Tibial artery (tissue), 4 donors: Measurements from ENCODE around the gene FAM20B.

Source experiments
- DNase-seq, 2 donors: peaks; one replicate each; pipeline ENCODE4 v3.0.0-alpha.2; 2019
- H3K27ac ChIP-seq, 2 donors: fragments of 200-600 bp; sonication (generic) in 1 of 2; 1 replicate in 1 of 2; 2 replicates in 1 of 2; pipeline ENCODE4 v1.5.1; 2018 to 2019; ENCODE audit warnings: mild to moderate bottlenecking in 1 of 2
- H3K27me3 ChIP-seq, 2 donors: fragments of 200-600 bp; sonication (generic) in 1 of 2; one replicate each; pipeline versions ENCODE4 v1.5.1 to v1.6.0; 2016 to 2019
- H3K36me3 ChIP-seq, 3 donors: fragments of 200-600 bp; sonication (generic) in 2 of 3; one replicate each; pipeline ENCODE4 v1.5.1; 2016 to 2019; ENCODE audit warnings: mild to moderate bottlenecking in 2 of 3
- H3K4me1 ChIP-seq, 4 donors: fragments of 200-600 bp; sonication (generic) in 2 of 4; 1 replicate in 3 of 4; 2 replicates in 1 of 4; pipeline ENCODE4 v1.5.1; 2016 to 2019
- H3K4me3 ChIP-seq, 2 donors: fragments of 200-600 bp; sonication (generic) in 1 of 2; 1 replicate in 1 of 2; 2 replicates in 1 of 2; pipeline ENCODE4 v1.5.1; 2018 to 2019; ENCODE audit warnings: mild to moderate bottlenecking in 2 of 2
- H3K9me3 ChIP-seq, 3 donors: fragments of 200-600 bp; sonication (generic) in 1 of 3; one replicate each; pipeline ENCODE4 v1.5.1; 2016 to 2019
- CTCF ChIP-seq, 2 experiments: fragments of 200-600 bp in 1 of 2; fragments of 450-650 bp in 1 of 2; IDR thresholded peaks; one replicate each; pipeline ENCODE4 v1.5.1; 2017 to 2019; ENCODE audit warnings: antibody characterized with exemption in 2 of 2, mild to moderate bottlenecking in 1 of 2, moderate library complexity in 1 of 2
- intact Hi-C: fragments of 100-400 bp; cut with DNase I; formaldehyde crosslinking; loops from one replicate; pipeline ENCODE4 v1.15.0; 2023; ENCODE audit warnings: low total_unique reads

FAM20B gene

GRCh38 chr1:179042087-179042486, 16.4 kb downstream of the FAM20B start:
- Histone ChIP-seq H3K27me3 (no peaks in the 10 kb centered on the region), H3K9me3 (no peaks in the 10 kb centered on the region), H3K4me3 (no peak overlapping the region), H3K4me1 (peaks cover 0 to 4% (median 0%) of the 10 kb centered on the region in 4 donors), H3K36me3 (peaks cover 0 to 10% (median 6%) of the 10 kb centered on the region in 3 donors), H3K27ac (no peak overlapping the region)
- intact Hi-C loops, result no loop called here
- no peak for TF ChIP-seq CTCF (IDR thresholded peaks at IDR 0.05)
- no peak for DNase-seq

GRCh38 chr1:179042700-179043099, 17.0 kb downstream of the FAM20B start:
- Histone ChIP-seq H3K9me3 (no peaks in the 10 kb centered on the region), H3K4me3 (no peak overlapping the region), H3K27me3 (no peaks in the 10 kb centered on the region), H3K4me1 (peaks cover 0 to 5% (median 2%) of the 10 kb centered on the region in 4 donors), H3K36me3 (peaks cover 0 to 10% (median 6%) of the 10 kb centered on the region in 3 donors), H3K27ac (no peak overlapping the region)
- no peak for DNase-seq
- intact Hi-C loops, result no loop called here
- no peak for TF ChIP-seq CTCF (IDR thresholded peaks at IDR 0.05)

- Histone ChIP-seq H3K36me3 (peaks cover 0 to 10% (median 6%) of the 10 kb centered on the region in 3 donors), H3K9me3 (no peaks in the 10 kb centered on the region), H3K4me3 (no peak overlapping the region), H3K4me1 (peaks cover 0 to 5% (median 2%) of the 10 kb centered on the region in 4 donors), H3K27ac (no peak overlapping the region), H3K27me3 (no peaks in the 10 kb centered on the region)
- TF ChIP-seq CTCF (IDR thresholded peaks at IDR 0.05), result no peak
- intact Hi-C loops, result no loop called here
- DNase-seq, result no peak
These were observed 17.6 kb downstream of the FAM20B start for GRCh38 chr1:179043266-179043665.

GRCh38 chr1:179043907-179044306, 18.2 kb downstream of the FAM20B start:
- peaks cover 0 to 10% (median 6%) of the 10 kb centered on the region in 3 donors for H3K36me3 ChIP-seq
- intact Hi-C loops, result no loop called here
- TF ChIP-seq CTCF (IDR thresholded peaks at IDR 0.05), result no peak
- H3K27me3 ChIP-seq, result no peaks in the 10 kb centered on the region
- H3K9me3 ChIP-seq, result no peaks in the 10 kb centered on the region
- H3K4me1 ChIP-seq, result peaks cover 0 to 5% (median 2%) of the 10 kb centered on the region in 4 donors
- H3K27ac ChIP-seq, result no peak overlapping the region
- no peak for DNase-seq
- H3K4me3 ChIP-seq, result no peak overlapping the region

- Histone ChIP-seq H3K27ac (no peak overlapping the region), H3K27me3 (no peaks in the 10 kb centered on the region), H3K36me3 (peaks cover 0 to 24% (median 6%) of the 10 kb centered on the region in 3 donors), H3K9me3 (no peaks in the 10 kb centered on the region), H3K4me3 (no peak overlapping the region), H3K4me1 (peaks cover 0 to 5% (median 2%) of the 10 kb centered on the region in 4 donors)
- DNase-seq, result no peak
- no peak for TF ChIP-seq CTCF (IDR thresholded peaks at IDR 0.05)
- intact Hi-C loops, result no loop called here
These were observed 21.3 kb downstream of the FAM20B start for GRCh38 chr1:179046808-179047635.
